Measurements from ENCODE around the gene LAIR1. TPM values are rescaled to one million over a fixed set of nuclear protein-coding genes. Genes with fewer than 3 reads are reported as not detected.

The LAIR1 gene
- total RNA-seq, 1 experiment from 2014 or later, result 0.37 TPM

GRCh38 chr19:54307389-54308020, 57.2 kb downstream of the LAIR1 start:
- Mint-ChIP-seq H3K9me3 (peaks cover 10% of the 10 kb centered on the region), H3K27ac (no peak overlapping the region), H3K27me3 (ENCODE audit: low read depth) (peaks cover 33% of the 10 kb centered on the region), H3K36me3 (no peaks in the 10 kb centered on the region), H3K4me1 (no peaks in the 10 kb centered on the region), H3K4me3 (no peak overlapping the region)
- CTCF ChIA-PET, result interaction anchor here (1.1 kb wide), 1 partner anchor 41 kb away, joined by 5 read pairs; no protein-coding TSS in a partner anchor
- no peak for ATAC-seq
- no peak for TF ChIP-seq CREM (CRISPR knock-in tag; IDR thresholded peaks at IDR 0.05)
- TF ChIP-seq GTF2I (CRISPR knock-in tag; conservative IDR thresholded peaks at IDR 0.05), result no peak
- no peak for TF ChIP-seq ERG (CRISPR knock-in tag; IDR thresholded peaks at IDR 0.05)
- TF ChIP-seq ATF3 (CRISPR knock-in tag; conservative IDR thresholded peaks at IDR 0.05), result no peak
- no peak for TF ChIP-seq NR1H2 (CRISPR knock-in tag; IDR thresholded peaks at IDR 0.05)
- no peak for TF ChIP-seq ATF6 (CRISPR knock-in tag; IDR thresholded peaks at IDR 0.05)
- no peak for TF ChIP-seq ATF1 (CRISPR knock-in tag; IDR thresholded peaks at IDR 0.05)
- no peak for TF ChIP-seq NR3C1 (CRISPR knock-in tag; conservative IDR thresholded peaks at IDR 0.05; ENCODE audit: low read depth)
- TF ChIP-seq CBFB (CRISPR knock-in tag; IDR thresholded peaks at IDR 0.05; ENCODE audit: low read depth), result no peak
- TF ChIP-seq USF1 (CRISPR knock-in tag; IDR thresholded peaks at IDR 0.05), result no peak
- no peak for TF ChIP-seq E2F1 (CRISPR knock-in tag; IDR thresholded peaks at IDR 0.05)
- TF ChIP-seq ZNF671 (CRISPR knock-in tag; IDR thresholded peaks at IDR 0.05), result no peak
- TF ChIP-seq JAZF1 (CRISPR knock-in tag; IDR thresholded peaks at IDR 0.05), result no peak
- no peak for TF ChIP-seq MLX (CRISPR knock-in tag; IDR thresholded peaks at IDR 0.05)
- TF ChIP-seq AR (CRISPR knock-in tag; IDR thresholded peaks at IDR 0.05), result no peak
- no peak for TF ChIP-seq HMGXB4 (CRISPR knock-in tag; IDR thresholded peaks at IDR 0.05)
- POLR2A ChIA-PET, result interaction anchor here (0.7 kb wide), 1 partner anchor 274 kb away, joined by 3 read pairs; no protein-coding TSS in a partner anchor
- DNase-seq (ENCODE audit: low spot score), result no peak
